ENCODE results near the gene RABGEF1.

GRCh38 chr7:66790196-66790595 lies 49.7 kb downstream of the RABGEF1 start:
- TF ChIP-seq, protein P1, sequence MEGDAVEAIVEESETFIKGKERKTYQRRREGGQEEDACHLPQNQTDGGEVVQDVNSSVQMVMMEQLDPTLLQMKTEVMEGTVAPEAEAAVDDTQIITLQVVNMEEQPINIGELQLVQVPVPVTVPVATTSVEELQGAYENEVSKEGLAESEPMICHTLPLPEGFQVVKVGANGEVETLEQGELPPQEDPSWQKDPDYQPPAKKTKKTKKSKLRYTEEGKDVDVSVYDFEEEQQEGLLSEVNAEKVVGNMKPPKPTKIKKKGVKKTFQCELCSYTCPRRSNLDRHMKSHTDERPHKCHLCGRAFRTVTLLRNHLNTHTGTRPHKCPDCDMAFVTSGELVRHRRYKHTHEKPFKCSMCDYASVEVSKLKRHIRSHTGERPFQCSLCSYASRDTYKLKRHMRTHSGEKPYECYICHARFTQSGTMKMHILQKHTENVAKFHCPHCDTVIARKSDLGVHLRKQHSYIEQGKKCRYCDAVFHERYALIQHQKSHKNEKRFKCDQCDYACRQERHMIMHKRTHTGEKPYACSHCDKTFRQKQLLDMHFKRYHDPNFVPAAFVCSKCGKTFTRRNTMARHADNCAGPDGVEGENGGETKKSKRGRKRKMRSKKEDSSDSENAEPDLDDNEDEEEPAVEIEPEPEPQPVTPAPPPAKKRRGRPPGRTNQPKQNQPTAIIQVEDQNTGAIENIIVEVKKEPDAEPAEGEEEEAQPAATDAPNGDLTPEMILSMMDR (IDR thresholded peaks at IDR 0.05) = no peak
- no peak for TF ChIP-seq ZFX (IDR thresholded peaks at IDR 0.05; ENCODE audit: borderline replicate concordance)
